Ectodermal cell (in vitro differentiated cells): Measurements from ENCODE around the gene ELP1.

Experiments
- H3K27ac ChIP-seq: 2 replicates; pipeline ENCODE4 v1.7.0; 2013; ENCODE audit warnings: mild to moderate bottlenecking, low read depth, low read length; ENCODE audit not compliant: insufficient read depth, poor library complexity, severe bottlenecking
- H3K27me3 ChIP-seq: 2 replicates; pipeline ENCODE4 v1.7.0; 2013; ENCODE audit warnings: mild to moderate bottlenecking, low read length; ENCODE audit not compliant: insufficient read depth, control insufficient read depth, poor library complexity, severe bottlenecking
- H3K36me3 ChIP-seq: one replicate; pipeline ENCODE4 v1.7.0; 2013; ENCODE audit warnings: low read length; ENCODE audit not compliant: control insufficient read depth, insufficient read depth
- H3K4me1 ChIP-seq: one replicate; pipeline ENCODE4 v1.7.0; 2013; ENCODE audit warnings: low read length; ENCODE audit not compliant: control insufficient read depth, insufficient read depth
- H3K4me3 ChIP-seq: 2 replicates; pipeline ENCODE4 v1.7.0; 2013; ENCODE audit warnings: low read depth, low read length, control low read depth; ENCODE audit not compliant: insufficient read depth
- H3K9me3 ChIP-seq: 2 replicates; pipeline ENCODE4 v1.7.0; 2013; ENCODE audit warnings: mild to moderate bottlenecking, low read length, moderate library complexity; ENCODE audit not compliant: control insufficient read depth
- WGBS, 2 experiments: methylation state at CpG; one replicate each; pipeline ENCODE4 v1.1.7; 2013; ENCODE audit warnings: missing lambda C conversion rate in 2 of 2; 5-methylcytosine and 5-hydroxymethylcytosine counted together

The ELP1 gene

GRCh38 chr9:108961151-108961550, 27.2 kb upstream of the ELP1 start:
- H3K27ac ChIP-seq, result no peak overlapping the region
- WGBS, 2 experiments, result no CpG with 5 or more reads among the region's 2 CpGs
- no peaks in the 10 kb centered on the region for H3K9me3 ChIP-seq
- H3K27me3 ChIP-seq, result no peaks in the 10 kb centered on the region
- no peaks in the 10 kb centered on the region for H3K36me3 ChIP-seq
- no peaks in the 10 kb centered on the region for H3K4me1 ChIP-seq
- no peak overlapping the region for H3K4me3 ChIP-seq

GRCh38 chr9:108960331-108960730, 26.4 kb upstream of the ELP1 start:
- WGBS, 2 experiments, result 72 to 78% methylated on average over 6 of the region's 6 CpGs
- Histone ChIP-seq H3K4me3 (no peak overlapping the region), H3K4me1 (no peaks in the 10 kb centered on the region), H3K36me3 (no peaks in the 10 kb centered on the region), H3K27me3 (no peaks in the 10 kb centered on the region), H3K9me3 (no peaks in the 10 kb centered on the region), H3K27ac (no peak overlapping the region)

DNA sequence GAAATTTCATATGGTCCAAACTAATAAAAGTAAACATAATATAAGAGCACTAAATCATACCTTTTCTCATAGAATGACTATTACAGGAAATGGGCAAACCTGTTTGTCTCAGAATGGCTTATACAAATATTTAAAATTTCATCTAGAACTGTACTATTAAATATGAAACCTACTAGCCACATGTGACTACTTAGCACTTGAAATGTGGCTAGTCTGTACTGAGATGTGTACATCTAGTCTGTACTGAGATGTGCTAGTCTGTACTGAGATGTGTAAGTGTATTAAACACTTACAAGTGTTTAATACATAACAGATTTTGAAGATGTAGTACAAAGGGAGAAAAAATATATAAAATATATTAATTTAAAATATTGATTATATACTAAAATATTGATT, 22.7 kb upstream of the ELP1 start:
- Histone ChIP-seq H3K36me3 (no peaks in the 10 kb centered on the region), H3K9me3 (no peaks in the 10 kb centered on the region), H3K4me3 (no peak overlapping the region), H3K27me3 (no peaks in the 10 kb centered on the region), H3K27ac (no peak overlapping the region), H3K4me1 (no peaks in the 10 kb centered on the region)

- Histone ChIP-seq H3K4me1 (no peaks in the 10 kb centered on the region), H3K27ac (no peak overlapping the region), H3K4me3 (no peak overlapping the region), H3K9me3 (no peaks in the 10 kb centered on the region), H3K36me3 (no peaks in the 10 kb centered on the region), H3K27me3 (no peaks in the 10 kb centered on the region)
- WGBS, 2 experiments, result 90 to 96% methylated on average over 3 to 4 of the region's 4 CpGs
Measured at GRCh38 chr9:108956022-108956630, 22.2 kb upstream of the ELP1 start.

DNA sequence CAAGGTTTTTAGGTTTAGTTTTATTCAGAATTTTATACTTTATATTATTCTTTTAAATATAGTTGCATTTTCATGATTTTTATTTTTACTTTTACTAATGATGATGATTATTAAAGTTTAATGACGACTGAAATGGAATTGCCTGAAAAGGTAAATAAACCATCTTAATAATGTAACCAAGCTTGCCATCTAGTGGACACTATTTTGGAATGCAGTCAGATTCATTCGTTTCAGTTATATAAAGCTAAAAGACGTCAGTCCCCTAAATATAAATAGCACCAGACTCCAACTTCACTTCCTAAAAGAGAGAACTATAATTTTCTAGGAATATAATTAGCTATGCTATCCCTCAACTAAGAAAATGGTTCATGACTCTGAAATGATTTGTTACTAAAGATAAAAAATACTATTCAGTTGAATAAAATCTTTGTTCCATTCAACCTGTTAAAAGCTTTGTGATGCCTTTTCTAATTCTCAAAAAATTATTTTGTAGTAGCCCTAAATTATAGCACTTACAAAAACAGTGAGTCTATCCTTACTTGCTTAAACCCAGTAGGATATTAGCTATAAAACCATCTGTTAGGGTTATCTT, 20.2 kb upstream of the ELP1 start:
- H3K4me1 ChIP-seq, result no peaks in the 10 kb centered on the region
- 17 to 70% methylated on average over 1 to 3 of the region's 3 CpGs for WGBS, 2 experiments
- H3K9me3 ChIP-seq, result no peaks in the 10 kb centered on the region
- H3K36me3 ChIP-seq, result no peaks in the 10 kb centered on the region
- no peak overlapping the region for H3K27ac ChIP-seq
- no peaks in the 10 kb centered on the region for H3K27me3 ChIP-seq
- no peak overlapping the region for H3K4me3 ChIP-seq

GRCh38 chr9:108951578-108951977, 17.7 kb upstream of the ELP1 start:
- Histone ChIP-seq H3K27ac (no peak overlapping the region), H3K4me3 (no peak overlapping the region), H3K27me3 (no peaks in the 10 kb centered on the region), H3K9me3 (no peaks in the 10 kb centered on the region), H3K4me1 (no peaks in the 10 kb centered on the region), H3K36me3 (no peaks in the 10 kb centered on the region)
- WGBS, 2 experiments, result 95 to 100% methylated on average over 2 of the region's 2 CpGs

DNA sequence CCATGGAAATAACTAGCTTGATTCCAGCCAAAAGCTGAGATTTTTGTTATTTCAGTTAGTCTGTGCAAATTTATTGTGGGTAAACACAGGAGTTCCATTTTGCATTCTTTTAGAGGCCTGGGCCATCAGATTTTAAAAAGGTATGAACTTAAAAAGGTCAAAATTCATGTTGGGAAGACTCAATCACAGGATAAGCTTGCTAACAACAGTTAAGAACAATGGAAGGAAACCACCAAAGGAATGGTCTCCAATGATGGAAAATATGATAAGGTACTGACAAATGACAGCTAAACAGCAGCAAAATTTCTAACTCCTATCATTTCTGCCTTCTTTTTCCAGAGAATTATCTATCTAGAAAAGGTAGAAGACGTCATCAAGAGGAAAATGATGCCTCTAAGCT, 16.2 kb upstream of the ELP1 start:
- H3K36me3 ChIP-seq, result no peaks in the 10 kb centered on the region
- no peak overlapping the region for H3K4me3 ChIP-seq
- H3K27ac ChIP-seq, result no peak overlapping the region
- H3K4me1 ChIP-seq, result no peaks in the 10 kb centered on the region
- 92 to 96% methylated on average over 1 of the region's 1 CpG for WGBS, 2 experiments
- no peaks in the 10 kb centered on the region for H3K27me3 ChIP-seq
- no peaks in the 10 kb centered on the region for H3K9me3 ChIP-seq

GRCh38 chr9:108939975-108940374, 6.1 kb upstream of the ELP1 start:
- Histone ChIP-seq H3K4me1 (no peaks in the 10 kb centered on the region), H3K9me3 (no peaks in the 10 kb centered on the region), H3K36me3 (peaks cover 11% of the 10 kb centered on the region), H3K27me3 (no peaks in the 10 kb centered on the region), H3K4me3 (no peak overlapping the region), H3K27ac (no peak overlapping the region)
- 73 to 96% methylated on average over 2 to 3 of the region's 4 CpGs for WGBS, 2 experiments

GRCh38 chr9:108937561-108938305, 3.8 kb upstream of the ELP1 start:
- WGBS, 2 experiments, result 87 to 93% methylated on average over 5 of the region's 5 CpGs
- Histone ChIP-seq H3K27ac (no peak overlapping the region), H3K4me3 (no peak overlapping the region), H3K9me3 (no peaks in the 10 kb centered on the region), H3K4me1 (no peaks in the 10 kb centered on the region), H3K27me3 (no peaks in the 10 kb centered on the region), H3K36me3 (peaks cover 5% of the 10 kb centered on the region)

DNA sequence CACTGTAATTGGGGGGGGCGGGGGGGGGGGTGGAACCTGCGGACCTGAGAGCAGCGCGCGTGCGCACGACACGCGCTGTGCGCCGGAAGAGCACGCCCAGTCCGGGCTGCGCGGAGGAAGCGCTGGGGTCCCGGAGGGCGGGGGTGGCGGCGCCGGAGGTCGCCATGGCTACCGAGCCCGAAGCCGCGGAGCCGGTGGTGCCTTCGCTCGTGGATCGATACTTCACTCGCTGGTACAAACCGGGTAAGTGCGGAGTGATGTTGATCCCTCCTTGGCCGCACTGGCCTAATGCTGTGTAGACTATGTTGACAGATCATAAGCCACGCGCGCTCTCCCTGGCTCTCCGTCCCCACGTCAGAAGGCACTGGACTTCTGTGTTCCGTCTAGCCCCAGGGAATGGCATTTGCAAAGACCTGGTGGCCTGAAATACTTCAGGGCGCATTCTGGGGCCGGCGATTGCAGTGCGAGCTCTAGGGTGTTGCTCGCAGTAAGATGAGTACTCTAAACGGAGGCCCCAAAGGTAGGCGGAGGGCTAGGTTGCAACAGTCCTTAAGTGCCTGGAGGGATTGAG, 484 bp upstream of the ELP1 start, which contains the start of gene ABITRAM:
Gene ABITRAM, plus strand, starts transcription at position 78 of the 571 bp plus-strand sequence. Its CDS starts 87 bp downstream, at position 165.
- WGBS, 2 experiments, result 0% methylated on average over 47 of the region's 47 CpGs
- Histone ChIP-seq H3K36me3 (no peaks in the 10 kb centered on the region), H3K27ac (peak within 1 kb of the TSS; percentile 81), H3K9me3 (no peaks in the 10 kb centered on the region), H3K27me3 (no peaks in the 10 kb centered on the region), H3K4me1 (no peaks in the 10 kb centered on the region), H3K4me3 (peak within 1 kb of the TSS; percentile 83)
